K562 (cell line): ENCODE measurements around the gene USP49. TPM values are rescaled to one million over a fixed set of nuclear protein-coding genes. Genes with fewer than 3 reads are reported as not detected.

Source experiments
- CHD2 ChIP-seq: IDR thresholded peaks from 2 replicates; pipeline ENCODE4 v1.6.1; 2011; ENCODE audit warnings: low read depth, low read length
- FOXJ2 ChIP-seq: fragments of 200-800 bp; sonication (Bioruptor generic); IDR thresholded peaks from 2 replicates; pipeline ENCODE4 v1.6.1; 2016; ENCODE audit warnings: missing genetic modification characterization, missing compliant biosample characterization
- MAZ ChIP-seq, 2 experiments: fragments of 450-650 bp in 1 of 2; sonication (generic) in 1 of 2; formaldehyde crosslinking; IDR thresholded peaks in 1 of 2; conservative IDR thresholded peaks in 1 of 2; 2 replicates each; pipeline versions ENCODE4 v1.4.0 to v1.5.0; 2020; ENCODE audit warnings: mild to moderate bottlenecking in 1 of 2, missing genetic modification reagents in 1 of 2
- MECOM ChIP-seq: fragments of 250-450 bp; sonication (Bioruptor Pico); IDR thresholded peaks from 2 replicates; pipeline ENCODE4 v1.8.0; 2022; ENCODE audit warnings: inconsistent platforms
- PRPF4 ChIP-seq: fragments of 200-400 bp; formaldehyde crosslinking; IDR thresholded peaks from one replicate; pipeline ENCODE4 v1.6.1; 2017; ENCODE audit warnings: low read length, low read depth, mild to moderate bottlenecking; ENCODE audit not compliant: insufficient read depth, poor library complexity, severe bottlenecking
- RB1 ChIP-seq: fragments of 450-650 bp; IDR thresholded peaks from 2 replicates; pipeline ENCODE4 v1.6.1; 2017; ENCODE audit warnings: low read depth, mild to moderate bottlenecking
- RCOR1 ChIP-seq, 2 experiments: IDR thresholded peaks; 2 replicates each; pipeline ENCODE4 v1.6.1; 2012; ENCODE audit warnings: low read depth in 2 of 2, low read length in 2 of 2, borderline replicate concordance in 1 of 2, improper control_type of control experiment in 1 of 2
- SMARCA5 ChIP-seq: fragments of 450-650 bp; IDR thresholded peaks from 2 replicates; pipeline ENCODE4 v1.6.1; 2016
- ZBTB7A ChIP-seq: IDR thresholded peaks from 2 replicates; pipeline ENCODE4 v1.6.1; 2011; ENCODE audit warnings: low read depth, mild to moderate bottlenecking, low read length, moderate library complexity, borderline replicate concordance; ENCODE audit not compliant: control insufficient read depth
- ZNF124 ChIP-seq: sonication (generic); formaldehyde crosslinking; IDR thresholded peaks from 2 replicates; pipeline ENCODE4 v1.8.1; 2022; ENCODE audit warnings: missing genetic modification reagents
- ZNF263 ChIP-seq: sonication (generic); formaldehyde crosslinking; IDR thresholded peaks from 2 replicates; pipeline ENCODE4 v1.8.0; 2022; ENCODE audit warnings: mild to moderate bottlenecking, missing genetic modification reagents, borderline replicate concordance
- ZNF431 ChIP-seq: sonication (generic); formaldehyde crosslinking; IDR thresholded peaks from 2 replicates; pipeline ENCODE4 v1.8.0; 2022; ENCODE audit warnings: mild to moderate bottlenecking, missing genetic modification reagents
- polyA plus RNA-seq, 8 experiments: library from polyadenylated mRNA; depleted of rRNA in 4 of 8; stranded (reverse) in 5 of 8; unstranded in 3 of 8; fragments of >200 nt; fragmentation: Nextera tagmentation in 2 of 8; fragmentation: Illumina TruSeq in 1 of 8; extraction: Ambion mirVana in 2 of 8; extraction: Trizol in 1 of 8; gene quantifications; 2 replicates each; pipeline versions ENCODE4 v1.2.1 to v1.2.3, GENCODE V29; 2011 to 2014; ENCODE audit warnings: inconsistent platforms in 1 of 8, missing spikeins in 1 of 8
- total RNA-seq, 7 experiments: library from RNA; depleted of rRNA in 6 of 7; stranded (reverse); fragments of >200 nt in 6 of 7; fragmentation: Illumina TruSeq in 2 of 7; extraction: Trizol in 2 of 7; gene quantifications; 2 replicates each; pipeline versions ENCODE4 v1.2.1 to v1.2.3, GENCODE V29; 2011 to 2021; ENCODE audit warnings: low replicate concordance in 1 of 7
- TF ChIP-seq, protein P1 (sequence below): fragments of 250-450 bp; sonication (Bioruptor Pico); IDR thresholded peaks from 2 replicates; pipeline ENCODE4 v1.5.0; 2021; ENCODE audit warnings: mild to moderate bottlenecking, moderate library complexity
- TF ChIP-seq, protein P2 (sequence below): sonication (generic); formaldehyde crosslinking; IDR thresholded peaks from 2 replicates; pipeline ENCODE4 v1.8.0; 2022; ENCODE audit warnings: missing genetic modification reagents, mild to moderate bottlenecking, moderate library complexity, borderline replicate concordance
- TF ChIP-seq, protein P3 (sequence below), 2 experiments: fragments of 450-650 bp; IDR thresholded peaks; 2 replicates each; pipeline ENCODE4 v1.6.1; 2016
- TF ChIP-seq, protein P4 (sequence below): IDR thresholded peaks from 2 replicates; pipeline ENCODE4 v1.6.1; 2014; ENCODE audit warnings: antibody characterized with exemption

The USP49 gene
- total and polyA plus RNA-seq, 9 of the 15 experiments (the other 6 are each of a cell fraction or from before 2014, with no cell fraction given) = 1.0 to 9.9 (median 6.5) TPM

DNA sequence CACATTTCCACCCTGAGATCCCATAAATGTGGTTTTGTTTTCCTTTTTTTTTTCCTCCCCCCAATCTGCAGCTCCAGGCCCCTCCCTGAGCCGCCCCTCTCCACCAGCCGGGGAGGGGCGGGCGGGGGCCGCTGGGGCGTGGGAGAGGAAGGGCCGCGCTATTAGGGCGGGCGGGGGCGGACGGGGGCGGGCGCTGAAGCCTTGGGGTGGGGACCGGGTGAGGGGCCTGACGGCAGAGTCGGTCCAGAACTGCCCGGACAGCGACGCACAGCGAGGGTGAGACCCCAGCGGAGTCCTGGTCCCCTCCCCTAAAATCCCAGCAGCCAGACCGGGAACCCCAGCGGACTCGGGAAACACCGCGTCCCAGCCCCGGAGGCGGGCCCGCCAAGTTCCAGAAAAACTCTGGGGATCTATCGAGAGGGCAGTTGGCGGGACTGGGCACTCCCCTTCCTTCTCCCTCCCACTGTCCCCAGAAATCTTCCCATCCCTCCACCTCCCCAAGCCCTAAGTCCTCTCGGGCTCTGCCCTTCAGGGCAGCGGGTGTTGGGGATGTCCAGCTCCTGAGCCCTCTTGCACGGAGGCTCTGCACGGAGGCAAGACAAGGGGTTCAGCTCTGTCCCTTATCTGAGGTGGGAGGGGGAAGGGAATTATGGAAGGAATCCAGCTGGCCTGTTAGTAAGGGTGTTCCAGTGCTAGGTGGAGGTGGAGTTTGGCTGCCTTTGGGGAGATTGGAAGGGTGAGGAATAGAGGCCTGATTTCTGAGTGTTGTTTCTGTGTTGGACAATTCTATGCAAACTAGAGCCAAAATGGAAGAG lies 114.4 kb downstream of the USP49 start, which contains the start of gene PRICKLE4 (continued):
- TF ChIP-seq, protein P1, sequence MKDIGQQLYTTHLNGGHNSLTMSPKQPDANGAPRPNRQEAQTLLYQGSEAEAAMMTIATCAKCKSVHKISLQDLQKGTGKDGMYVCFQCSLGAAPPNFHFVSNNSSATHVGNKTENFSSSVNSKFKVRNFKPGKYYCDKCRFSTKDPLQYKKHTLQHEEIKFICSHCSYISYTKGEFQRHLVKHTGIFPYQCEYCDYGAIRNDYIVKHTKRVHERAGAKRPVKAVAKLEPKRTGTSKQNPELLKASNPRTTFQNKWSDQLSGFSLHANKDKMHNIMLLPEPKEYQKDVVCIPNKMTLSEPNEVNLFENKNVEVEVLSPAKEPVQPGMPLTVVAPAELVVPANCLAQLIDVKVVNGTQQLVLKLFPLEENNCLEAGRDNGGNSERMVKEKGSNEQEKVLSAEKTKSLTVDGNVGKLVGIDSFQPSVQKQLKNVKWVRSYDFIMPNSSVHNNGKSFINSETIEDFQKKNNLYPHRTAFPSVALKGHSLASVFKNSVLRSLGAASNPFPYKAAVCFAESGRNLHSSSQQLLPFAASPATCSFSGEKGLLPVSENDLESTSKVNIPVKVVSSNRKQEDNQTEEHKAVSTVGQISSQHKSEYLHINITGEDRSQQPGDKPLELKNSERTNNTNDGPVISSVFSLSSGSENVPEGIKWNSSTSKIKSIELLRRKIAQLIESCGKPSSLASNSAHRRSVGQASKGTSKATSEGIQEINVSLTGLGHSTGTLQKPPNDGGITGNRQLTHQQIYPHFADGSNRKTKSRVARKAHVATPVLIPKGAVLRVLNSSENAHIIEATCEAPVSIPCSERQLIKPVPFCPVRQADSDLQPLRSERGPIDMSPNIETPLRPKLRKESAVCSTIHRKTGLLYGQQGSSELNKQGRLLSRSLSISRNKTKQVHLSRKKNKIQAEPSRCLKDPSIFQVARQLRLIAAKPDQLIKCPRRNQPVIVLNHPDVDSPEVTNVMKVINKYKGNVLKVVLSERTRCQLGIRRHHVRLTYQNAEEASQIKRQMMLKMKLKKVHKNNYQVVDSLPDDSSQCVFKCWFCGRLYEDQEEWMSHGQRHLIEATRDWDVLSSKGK (CRISPR knock-in tag) = no peak
- no peak for TF ChIP-seq ZNF124 (CRISPR knock-in tag)
- TF ChIP-seq CHD2 = 0 out of 2 replicates have a peak, but pooled peaks have one; percentile 12
- TF ChIP-seq RCOR1 (IDR thresholded peaks at IDR 0.05; ENCODE audit: borderline replicate concordance in 1 of 2, low read depth in 2 of 2, low read length in 2 of 2) = 0 out of 4 replicates have a peak, but pooled peaks of 1 of the 2 experiments have one; percentile 14
- TF ChIP-seq ZNF263 (CRISPR knock-in tag) = no peak
- TF ChIP-seq, protein P2, sequence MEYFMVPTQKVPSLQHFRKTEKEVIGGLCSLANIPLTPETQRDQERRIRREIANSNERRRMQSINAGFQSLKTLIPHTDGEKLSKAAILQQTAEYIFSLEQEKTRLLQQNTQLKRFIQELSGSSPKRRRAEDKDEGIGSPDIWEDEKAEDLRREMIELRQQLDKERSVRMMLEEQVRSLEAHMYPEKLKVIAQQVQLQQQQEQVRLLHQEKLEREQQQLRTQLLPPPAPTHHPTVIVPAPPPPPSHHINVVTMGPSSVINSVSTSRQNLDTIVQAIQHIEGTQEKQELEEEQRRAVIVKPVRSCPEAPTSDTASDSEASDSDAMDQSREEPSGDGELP = peak; percentile 65; the same call in 1 of the 2 replicates
- TF ChIP-seq ZNF431 (CRISPR knock-in tag) = no peak
- TF ChIP-seq, protein P3, sequence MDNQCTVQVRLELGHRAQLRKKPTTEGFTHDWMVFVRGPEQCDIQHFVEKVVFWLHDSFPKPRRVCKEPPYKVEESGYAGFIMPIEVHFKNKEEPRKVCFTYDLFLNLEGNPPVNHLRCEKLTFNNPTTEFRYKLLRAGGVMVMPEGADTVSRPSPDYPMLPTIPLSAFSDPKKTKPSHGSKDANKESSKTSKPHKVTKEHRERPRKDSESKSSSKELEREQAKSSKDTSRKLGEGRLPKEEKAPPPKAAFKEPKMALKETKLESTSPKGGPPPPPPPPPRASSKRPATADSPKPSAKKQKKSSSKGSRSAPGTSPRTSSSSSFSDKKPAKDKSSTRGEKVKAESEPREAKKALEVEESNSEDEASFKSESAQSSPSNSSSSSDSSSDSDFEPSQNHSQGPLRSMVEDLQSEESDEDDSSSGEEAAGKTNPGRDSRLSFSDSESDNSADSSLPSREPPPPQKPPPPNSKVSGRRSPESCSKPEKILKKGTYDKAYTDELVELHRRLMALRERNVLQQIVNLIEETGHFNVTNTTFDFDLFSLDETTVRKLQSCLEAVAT (IDR thresholded peaks at IDR 0.05) = peak in 1 of 2 experiments; percentile 15; a peak in 1 of 4 replicates
- TF ChIP-seq MAZ (CRISPR knock-in tag; conservative IDR thresholded peaks at IDR 0.05 in 1 of 2, IDR thresholded peaks at IDR 0.05 in 1 of 2) = peak in 1 of 2 experiments; percentile 65; a peak in 3 of 4 replicates
- no peak for TF ChIP-seq MECOM (CRISPR knock-in tag)
- 0 out of 2 replicates have a peak, but pooled peaks have one; percentile 62 for TF ChIP-seq SMARCA5
- no peak for TF ChIP-seq FOXJ2 (tag)
- no peak for TF ChIP-seq PRPF4
- TF ChIP-seq, protein P4, sequence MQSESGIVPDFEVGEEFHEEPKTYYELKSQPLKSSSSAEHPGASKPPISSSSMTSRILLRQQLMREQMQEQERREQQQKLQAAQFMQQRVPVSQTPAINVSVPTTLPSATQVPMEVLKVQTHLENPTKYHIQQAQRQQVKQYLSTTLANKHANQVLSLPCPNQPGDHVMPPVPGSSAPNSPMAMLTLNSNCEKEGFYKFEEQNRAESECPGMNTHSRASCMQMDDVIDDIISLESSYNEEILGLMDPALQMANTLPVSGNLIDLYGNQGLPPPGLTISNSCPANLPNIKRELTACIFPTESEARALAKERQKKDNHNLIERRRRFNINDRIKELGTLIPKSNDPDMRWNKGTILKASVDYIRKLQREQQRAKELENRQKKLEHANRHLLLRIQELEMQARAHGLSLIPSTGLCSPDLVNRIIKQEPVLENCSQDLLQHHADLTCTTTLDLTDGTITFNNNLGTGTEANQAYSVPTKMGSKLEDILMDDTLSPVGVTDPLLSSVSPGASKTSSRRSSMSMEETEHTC = no peak
- peak; percentile 50 for TF ChIP-seq ZBTB7A
- TF ChIP-seq RB1 = peak; percentile 55
